ENCODE measurements around the gene PANK4. TPM values are rescaled to one million over a fixed set of nuclear protein-coding genes. Genes with fewer than 3 reads are reported as not detected.

The PANK4 gene
- total RNA-seq, 1 experiment from 2014 or later = 45.6 TPM

- CTCF ChIA-PET = no interaction called here
- intact Hi-C loops (cut with micrococcal nuclease; ENCODE audit: unreplicated experiment) = no loop called here
- H3K4me1 ChIP-seq (ENCODE audit: insufficient read depth, low read length, poor library complexity, severe bottlenecking) = peaks cover 12% of the 10 kb centered on the region
These were observed 50.1 kb downstream of the PANK4 start, which contains the start of gene PLCH2 for GRCh38 chr1:2476061-2476999. TSS of gene PLCH2 (plus strand) at chr1:2476289. CDS start at chr1:2476589, 300 bp downstream.

GRCh38 chr1:2475571-2475970 is 50.8 kb downstream of the PANK4 start:
- ChIA-PET CTCF (no interaction called here), POLR2A (ENCODE audit: low non-redundant PET) (no interaction called here)
- intact Hi-C loops (cut with micrococcal nuclease; ENCODE audit: unreplicated experiment) = no loop called here
- no peak for TF ChIP-seq EZH2 (IDR thresholded peaks at IDR 0.05; ENCODE audit: borderline replicate concordance, low read depth, low read length, poor library complexity, severe bottlenecking)
- no peak for TF ChIP-seq CTCF (conservative IDR thresholded peaks at IDR 0.05; ENCODE audit: low read depth, low read length)
- Histone ChIP-seq H3K4me3 (ENCODE audit: low read depth, low read length, poor library complexity, severe bottlenecking) (no peak overlapping the region), H3K27ac (ENCODE audit: low read depth, low read length, poor library complexity, severe bottlenecking) (no peak overlapping the region), H3K4me1 (ENCODE audit: insufficient read depth, low read length, poor library complexity, severe bottlenecking) (peaks cover 6% of the 10 kb centered on the region), H3K36me3 (ENCODE audit: insufficient read depth, low read length, poor library complexity, severe bottlenecking) (no peaks in the 10 kb centered on the region), H3K27me3 (replicated peaks; ENCODE audit: insufficient read depth, low read depth, low read length, poor library complexity) (peaks cover 4% of the 10 kb centered on the region), H3K9me3 (ENCODE audit: low read depth, low read length, poor library complexity, severe bottlenecking) (no peaks in the 10 kb centered on the region)
- no TSS peak for BruUV-seq (replicated peaks)
- no peak for DNase-seq (ENCODE audit: low spot score)

More at GRCh38 chr1:2476061-2476999, 50.1 kb downstream of the PANK4 start, which contains the start of gene PLCH2:
- Histone ChIP-seq H3K36me3 (ENCODE audit: insufficient read depth, low read length, poor library complexity, severe bottlenecking) (no peaks in the 10 kb centered on the region), H3K27ac (ENCODE audit: low read depth, low read length, poor library complexity, severe bottlenecking) (no peak within 1 kb of the TSS), H3K27me3 (replicated peaks; ENCODE audit: insufficient read depth, low read depth, low read length, poor library complexity) (no peaks in the 10 kb centered on the region), H3K9me3 (ENCODE audit: low read depth, low read length, poor library complexity, severe bottlenecking) (no peaks in the 10 kb centered on the region), H3K4me3 (ENCODE audit: low read depth, low read length, poor library complexity, severe bottlenecking) (no peak within 1 kb of the TSS)
- POLR2A ChIA-PET (ENCODE audit: low non-redundant PET) = no interaction called here
- no peak for DNase-seq (ENCODE audit: low spot score)
- no peak for TF ChIP-seq EZH2 (IDR thresholded peaks at IDR 0.05; ENCODE audit: borderline replicate concordance, low read depth, low read length, poor library complexity, severe bottlenecking)
- no peak for TF ChIP-seq CTCF (conservative IDR thresholded peaks at IDR 0.05; ENCODE audit: low read depth, low read length)
- BruUV-seq (replicated peaks) = no TSS peak

- intact Hi-C loops (cut with micrococcal nuclease; ENCODE audit: unreplicated experiment) = no loop called here
- BruUV-seq (replicated peaks) = no TSS peak
- ChIA-PET CTCF (no interaction called here), POLR2A (ENCODE audit: low non-redundant PET) (no interaction called here)
- TF ChIP-seq CTCF (conservative IDR thresholded peaks at IDR 0.05; ENCODE audit: low read depth, low read length) (no peak), EZH2 (IDR thresholded peaks at IDR 0.05; ENCODE audit: borderline replicate concordance, low read depth, low read length, poor library complexity, severe bottlenecking) (no peak)
- Histone ChIP-seq H3K4me1 (ENCODE audit: insufficient read depth, low read length, poor library complexity, severe bottlenecking) (no peaks in the 10 kb centered on the region), H3K36me3 (ENCODE audit: insufficient read depth, low read length, poor library complexity, severe bottlenecking) (no peaks in the 10 kb centered on the region), H3K4me3 (ENCODE audit: low read depth, low read length, poor library complexity, severe bottlenecking) (no peak overlapping the region), H3K27ac (ENCODE audit: low read depth, low read length, poor library complexity, severe bottlenecking) (no peak overlapping the region), H3K27me3 (replicated peaks; ENCODE audit: insufficient read depth, low read depth, low read length, poor library complexity) (peaks cover 11% of the 10 kb centered on the region), H3K9me3 (ENCODE audit: low read depth, low read length, poor library complexity, severe bottlenecking) (no peaks in the 10 kb centered on the region)
- no peak for DNase-seq (ENCODE audit: low spot score)
These were observed 51.4 kb downstream of the PANK4 start for GRCh38 chr1:2474933-2475371.

All from A673 (cell line).